GM12878 (cell line): ENCODE measurements around the gene SYNGR1. TPM values are rescaled to one million over a fixed set of nuclear protein-coding genes. Genes with fewer than 3 reads are reported as not detected.

Experiments
- ATAC-seq: fragments of 200-7000 bp; cut with Tn5 transposase; 3 replicates; pipeline ENCODE4 v1.9.1; 2020; ENCODE audit warnings: mild to moderate bottlenecking, moderate library complexity
- BruUV-seq: library from RNA; stranded (reverse); fragments of 400-500 nt; replicated peaks from 2 replicates; lab custom pipeline; 2021; lab: Mats Ljungman, UMichigan
- CTCF ChIA-PET: fragments of 300-600 bp; sonication (Branson Sonifier 250); formaldehyde crosslinking; extraction: SDS; loops from one replicate; lab custom pipeline; 2021; ENCODE audit warnings: inconsistent platforms; lab: Yijun Ruan, JAX
- POLR2A ChIA-PET: fragments of 350-600 bp; formaldehyde crosslinking; extraction: SDS; loops from one replicate; lab custom pipeline; 2021; ENCODE audit warnings: inconsistent platforms; lab: Charles Lee
- RAD21 ChIA-PET: fragments of 300-600 bp; sonication (Branson Sonifier 250); formaldehyde crosslinking; loops from one replicate; lab custom pipeline; 2023; ENCODE audit warnings: antibody characterized with exemption; ENCODE audit not compliant: unreplicated experiment; lab: Charles Lee
- SMC1A ChIA-PET: fragments of 300-600 bp; sonication (Branson Sonifier 250); formaldehyde crosslinking; loops from one replicate; lab custom pipeline; 2023; ENCODE audit not compliant: unreplicated experiment, uncharacterized antibody; lab: Charles Lee
- DNase-seq: peaks from one replicate; pipeline ENCODE4 v3.0.0-alpha.2; 2011; ENCODE audit warnings: low read depth, low spot score
- FAIRE-seq: peaks from 3 replicates; lab custom pipeline; 2011; peaks lifted over from hg19 to GRCh38; lab: Jason Lieb, UNC
- H2AFZ ChIP-seq: 2 replicates; pipeline ENCODE4 v1.6.0; 2011; ENCODE audit warnings: low read depth, low read length, control low read depth; ENCODE audit not compliant: control insufficient read depth
- H3K27ac ChIP-seq: 2 replicates; pipeline ENCODE4 v1.5.1; 2011; ENCODE audit warnings: control low read depth; ENCODE audit not compliant: control insufficient read depth, insufficient read depth
- H3K27me3 ChIP-seq, 2 experiments: replicated peaks in 1 of 2; 2 replicates each; pipeline versions ENCODE4 v1.6.0 to v1.6.1; 2011; ENCODE audit warnings: low read length in 1 of 2; ENCODE audit not compliant: control insufficient read depth in 2 of 2, insufficient read depth in 2 of 2
- H3K36me3 ChIP-seq, 2 experiments: 2 replicates each; pipeline ENCODE4 v1.5.1; 2011; ENCODE audit warnings: low read length in 1 of 2; ENCODE audit not compliant: control insufficient read depth in 2 of 2, insufficient read depth in 2 of 2
- H3K4me1 ChIP-seq: 2 replicates; pipeline ENCODE4 v1.6.1; 2011; ENCODE audit warnings: mild to moderate bottlenecking, low read length, moderate library complexity, mixed read lengths; ENCODE audit not compliant: control insufficient read depth, insufficient read depth
- H3K4me2 ChIP-seq: 2 replicates; pipeline ENCODE4 v1.6.0; 2011; ENCODE audit warnings: control low read depth; ENCODE audit not compliant: control insufficient read depth, insufficient read depth
- H3K4me3 ChIP-seq: fragments of 200-600 bp; sonication (generic); 2 replicates; pipeline ENCODE4 v1.5.1; 2016
- H3K79me2 ChIP-seq: 2 replicates; pipeline ENCODE4 v1.6.0; 2011; ENCODE audit warnings: low read length; ENCODE audit not compliant: control insufficient read depth, insufficient read depth
- H3K9ac ChIP-seq: 2 replicates; pipeline ENCODE4 v1.8.0; 2011; ENCODE audit warnings: low read length, control low read depth, mixed read lengths; ENCODE audit not compliant: control insufficient read depth, insufficient read depth
- H3K9me3 ChIP-seq: replicated peaks from 3 replicates; pipeline ENCODE4 v1.5.1; 2011; ENCODE audit warnings: mild to moderate bottlenecking, low read length; ENCODE audit not compliant: control insufficient read depth, insufficient read depth
- H4K20me1 ChIP-seq: 2 replicates; pipeline ENCODE4 v1.6.0; 2011; ENCODE audit not compliant: control insufficient read depth, insufficient read depth
- ATF2 ChIP-seq: IDR thresholded peaks from 2 replicates; pipeline ENCODE4 v1.6.1; 2012; ENCODE audit warnings: low read length, inconsistent platforms
- ATF7 ChIP-seq: fragments of 450-650 bp; IDR thresholded peaks from 2 replicates; pipeline ENCODE4 v1.6.1; 2016; ENCODE audit warnings: low read depth, mild to moderate bottlenecking
- CBFB ChIP-seq: IDR thresholded peaks from 2 replicates; pipeline ENCODE4 v1.6.1; 2016; ENCODE audit warnings: antibody characterized with exemption, low read depth
- MYB ChIP-seq: fragments of 150-350 bp; IDR thresholded peaks from 2 replicates; pipeline ENCODE4 v1.6.1; 2014; ENCODE audit warnings: mild to moderate bottlenecking, low read depth, low read length, borderline replicate concordance
- POLR2A ChIP-seq: IDR thresholded peaks from 2 replicates; pipeline ENCODE4 v1.6.1; 2011; ENCODE audit warnings: low read depth, mild to moderate bottlenecking, low read length
- POLR2AphosphoS2 ChIP-seq: IDR thresholded peaks from 2 replicates; pipeline ENCODE4 v1.6.1; 2011; ENCODE audit warnings: low read depth, mild to moderate bottlenecking, low read length, improper control_type of control experiment, moderate library complexity
- POLR2AphosphoS5 ChIP-seq: IDR thresholded peaks from 2 replicates; pipeline ENCODE4 v1.6.1; 2011; ENCODE audit warnings: mild to moderate bottlenecking, low read length, inconsistent platforms
- RBBP5 ChIP-seq: fragments of 200-600 bp; sonication (generic); conservative IDR thresholded peaks from 2 replicates; pipeline ENCODE4 v1.6.1; 2016
- SMAD5 ChIP-seq: IDR thresholded peaks from 2 replicates; pipeline ENCODE4 v1.6.1; 2016; ENCODE audit warnings: antibody characterized with exemption, low read depth
- YBX1 ChIP-seq: fragments of 450-650 bp; IDR thresholded peaks from 2 replicates; pipeline ENCODE4 v1.6.1; 2016; ENCODE audit warnings: antibody characterized with exemption
- WGBS: methylation state at CpG from one replicate; pipeline ENCODE4 v1.1.6; 2016; ENCODE audit warnings: low lambda C conversion rate; ENCODE audit not compliant: insufficient replicate concordance, insufficient coverage; ENCODE audit errors: missing lambda C conversion rate; 5-methylcytosine and 5-hydroxymethylcytosine counted together
- in situ Hi-C: fragments of 300-500 bp; cut with MboI; formaldehyde crosslinking; loops from 9 replicates; pipeline ENCODE4 v1.14.3; 2018; ENCODE audit warnings: mixed read lengths
- intact Hi-C: fragments of 100-400 bp; cut with micrococcal nuclease; formaldehyde crosslinking; loops from one replicate; pipeline ENCODE4 v1.14.2; 2022; ENCODE audit not compliant: unreplicated experiment
- polyA plus RNA-seq, 11 experiments: library from polyadenylated mRNA; depleted of rRNA in 4 of 11; unstranded in 6 of 11; stranded (reverse) in 5 of 11; fragments of >200 nt; fragmentation: Nextera tagmentation in 4 of 11; fragmentation: Illumina TruSeq in 1 of 11; extraction: Ambion mirVana in 4 of 11; extraction: Trizol in 1 of 11; gene quantifications; 1 replicate in 1 of 11; 2 replicates in 10 of 11; pipeline versions ENCODE4 v1.2.1 to v1.2.3, GENCODE V29; 2011 to 2016; ENCODE audit warnings: inconsistent platforms in 2 of 11, missing spikeins in 2 of 11, low read depth in 1 of 11
- total RNA-seq, 4 experiments: library from RNA; depleted of rRNA in 3 of 4; stranded (reverse); fragments of >200 nt in 3 of 4; fragmentation: Illumina TruSeq in 1 of 4; extraction: Trizol in 1 of 4; gene quantifications; 2 replicates each; pipeline versions ENCODE4 v1.2.1 to v1.2.3, GENCODE V29; 2013 to 2021

The SYNGR1 gene
- total and polyA plus RNA-seq, 10 of the 15 experiments (the other 5 are each of a cell fraction or from before 2014, with no cell fraction given) = 0.87 to 9.2 (median 3.5) TPM

DNA sequence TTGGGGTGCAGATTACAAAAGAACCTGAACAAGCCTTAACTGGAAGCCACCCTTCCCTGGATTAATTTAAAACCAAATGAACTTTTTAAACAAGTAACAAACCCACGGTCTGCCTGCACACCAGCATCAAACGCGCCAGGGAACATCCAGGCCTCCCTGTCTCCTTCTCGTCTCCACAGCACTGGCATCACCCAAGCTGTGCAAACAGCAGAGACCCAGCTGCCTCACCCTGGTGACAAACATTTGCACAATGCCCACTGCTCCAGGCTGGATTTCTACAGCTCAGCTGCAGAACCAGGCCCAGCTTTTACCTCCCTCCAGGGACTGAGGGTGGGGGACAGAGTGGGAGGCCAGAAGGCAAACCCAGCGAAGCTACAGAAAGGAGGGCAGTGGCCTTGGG is 37.4 kb upstream of the SYNGR1 start:
- Histone ChIP-seq H4K20me1 (peaks cover 27% of the 10 kb centered on the region), H3K27me3 (no peaks in the 10 kb centered on the region), H3K4me3 (no peak overlapping the region), H3K9ac (no peak overlapping the region), H3K27ac (no peak overlapping the region), H3K9me3 (no peaks in the 10 kb centered on the region), H3K4me2 (no peak overlapping the region), H2AFZ (no peak overlapping the region), H3K36me3 (peaks cover 43 to 54% of the 10 kb centered on the region in 2 experiments), H3K4me1 (peaks cover 39% of the 10 kb centered on the region), H3K79me2 (peaks cover 35% of the 10 kb centered on the region)
- no peak for DNase-seq
- RAD21 ChIA-PET = interaction anchor here (1.7 to 2.6 kb wide), 2 partner anchors 142 to 164 kb away, joined by 5 to 45 read pairs; no protein-coding TSS in a partner anchor
- POLR2A ChIA-PET = no interaction called here
- BruUV-seq = no TSS peak
- TF ChIP-seq YBX1 = no peak
- TF ChIP-seq POLR2AphosphoS5 = peak; percentile 28
- TF ChIP-seq SMAD5 = peak; percentile 7; the same call in 1 of the 2 replicates
- in situ Hi-C loops (loop anchor here (5.0 kb wide), 2 partner anchors 140 to 305 kb away; no protein-coding TSS in a partner anchor), intact Hi-C loops (loop anchor here (5.0 to 10.0 kb wide), 2 partner anchors 305 to 548 kb away; no protein-coding TSS in a partner anchor)
- no peak for FAIRE-seq
- no peak for ATAC-seq
- CTCF ChIA-PET = interaction anchor here (0.9 to 4.6 kb wide), 7 partner anchors 77 to 443 kb away, joined by 3 to 100 read pairs (median 5); partner anchors contain the start of gene TAB1
- SMC1A ChIA-PET = interaction anchor here (0.6 to 1.6 kb wide), 3 partner anchors 19 to 142 kb away, joined by 3 to 4 read pairs (median 4); no protein-coding TSS in a partner anchor
- WGBS = 86% methylated on average over 5 of the region's 5 CpGs

GRCh38 chr22:39313258-39314001 is 36.4 kb upstream of the SYNGR1 start:
- Histone ChIP-seq H3K9ac (peak overlapping the region; percentile 33; the same call in 1 of the 2 replicates), H3K27me3 (no peaks in the 10 kb centered on the region), H3K27ac (no peak overlapping the region), H3K4me2 (peak overlapping the region; percentile 57; the same call in 1 of the 2 replicates), H3K4me1 (peaks cover 39% of the 10 kb centered on the region), H3K9me3 (no peaks in the 10 kb centered on the region), H3K4me3 (no peak overlapping the region), H2AFZ (no peak overlapping the region), H3K36me3 (peaks cover 51 to 56% of the 10 kb centered on the region in 2 experiments), H4K20me1 (peaks cover 30% of the 10 kb centered on the region), H3K79me2 (peaks cover 45% of the 10 kb centered on the region)
- intact Hi-C loops = loop anchor here (5.0 to 10.0 kb wide), 2 partner anchors 306 to 549 kb away; no protein-coding TSS in a partner anchor
- no peak for TF ChIP-seq ATF7
- no peak for TF ChIP-seq YBX1
- no peak for TF ChIP-seq RBBP5
- TF ChIP-seq POLR2A = peak; percentile 62
- no peak for TF ChIP-seq CBFB
- TF ChIP-seq MYB = no peak
- TF ChIP-seq POLR2AphosphoS2 = no peak; the same call in 1 of the 2 replicates
- TF ChIP-seq ATF2 = no peak
- in situ Hi-C loops = loop anchor here (5.0 kb wide), 2 partner anchors 141 to 306 kb away; no protein-coding TSS in a partner anchor
- no peak for FAIRE-seq
- DNase-seq = no peak
- ChIA-PET CTCF (interaction anchor here (0.9 to 6.6 kb wide), 5 partner anchors 143 to 206 kb away, joined by 3 to 100 read pairs (median 5); partner anchors contain the start of gene ATF4), SMC1A (interaction anchor here (0.6 to 0.7 kb wide), 2 partner anchors 18 to 142 kb away, joined by 3 to 5 read pairs; no protein-coding TSS in a partner anchor), POLR2A (no interaction called here), RAD21 (interaction anchor here (7.0 kb wide), 1 partner anchor 143 kb away, joined by 76 read pairs; no protein-coding TSS in a partner anchor)
- WGBS = 88% methylated on average over 18 of the region's 20 CpGs
- no TSS peak for BruUV-seq
- no peak for ATAC-seq
